Measurements from ENCODE around the gene BNIPL.
A peak's percentile ranks its signal among the peaks of the same experiment; 100 is the strongest.

The BNIPL gene

DNA sequence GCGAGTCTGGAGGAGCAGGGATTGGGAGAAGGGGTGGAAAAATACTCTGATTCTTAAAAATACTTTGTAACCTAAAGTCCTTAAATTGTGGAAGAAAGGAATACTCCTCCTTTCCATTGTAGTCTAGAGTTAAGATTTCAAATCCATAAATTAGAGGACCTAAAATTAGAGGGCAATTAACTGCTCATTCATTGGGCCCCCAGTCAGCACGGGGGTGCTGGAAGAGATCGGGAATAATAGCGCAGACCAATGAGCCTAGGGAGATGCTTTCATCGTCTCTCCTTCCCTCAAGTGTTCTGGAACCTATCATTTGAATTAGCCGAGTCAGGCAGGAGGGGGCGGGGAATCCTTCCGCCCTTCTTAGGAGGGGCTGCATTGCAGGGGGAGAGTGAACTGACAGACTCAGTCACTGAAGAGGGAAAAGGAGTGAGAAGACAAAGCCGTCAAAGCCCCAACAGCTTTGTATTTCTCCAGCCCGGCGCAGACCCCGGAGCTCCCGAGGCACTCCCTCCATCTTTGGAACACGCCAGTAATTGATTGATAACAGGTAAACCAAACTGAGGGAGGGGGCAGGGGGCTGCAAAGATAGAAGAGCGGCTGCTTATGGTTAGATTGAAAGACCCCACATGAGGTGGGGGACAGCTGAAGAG is 23.7 kb downstream of the BNIPL start, which contains the start of gene MLLT11:
Gene MLLT11, plus strand, starts transcription at position 391 of the 650 bp plus-strand sequence. CDS start 6,828 bp downstream, outside the sequence.
- DNase-seq: peak; percentile 89

DNA sequence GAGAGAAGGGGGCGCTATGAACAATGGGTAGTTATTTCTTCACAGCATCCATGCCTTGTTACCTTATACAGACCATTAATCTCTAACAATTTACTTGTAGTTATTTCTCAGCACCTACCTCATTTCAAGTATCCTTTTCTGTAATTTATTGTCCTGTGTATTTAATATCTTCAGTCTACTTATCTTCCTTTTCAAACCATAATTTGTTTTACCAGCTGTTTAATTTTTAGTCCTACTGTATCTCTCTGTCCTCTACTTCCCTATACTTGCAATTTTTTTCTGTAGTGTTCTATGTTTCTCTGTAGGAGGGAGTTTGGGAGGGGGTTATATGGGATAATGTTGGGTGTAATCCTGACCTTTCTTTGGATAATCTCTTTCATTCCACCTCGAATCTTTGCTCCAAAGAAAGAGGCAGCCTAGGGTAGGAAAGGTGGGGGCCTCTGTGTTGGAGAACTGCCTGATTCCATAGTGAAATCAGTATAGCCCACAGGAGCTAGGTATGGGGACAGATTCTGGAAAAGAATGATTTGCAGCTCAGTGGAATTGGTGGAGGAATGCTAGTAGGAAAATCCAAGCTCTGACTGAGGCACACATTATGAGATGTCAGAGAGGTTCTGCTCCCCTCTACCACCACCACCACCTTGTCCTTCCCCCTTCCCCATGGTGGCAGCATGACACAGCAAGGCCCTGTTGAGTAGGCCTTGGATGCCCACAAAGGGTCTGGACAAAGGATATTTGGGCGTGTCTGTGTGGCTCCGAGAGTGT is 24.5 kb downstream of the BNIPL start:
- peak; percentile 45 for DNase-seq

- no peak for DNase-seq
These were observed 25.3 kb downstream of the BNIPL start for GRCh38 chr1:151061704-151062103.

GRCh38 chr1:151062741-151063371 is 26.5 kb downstream of the BNIPL start:
- no peak for DNase-seq

DNA sequence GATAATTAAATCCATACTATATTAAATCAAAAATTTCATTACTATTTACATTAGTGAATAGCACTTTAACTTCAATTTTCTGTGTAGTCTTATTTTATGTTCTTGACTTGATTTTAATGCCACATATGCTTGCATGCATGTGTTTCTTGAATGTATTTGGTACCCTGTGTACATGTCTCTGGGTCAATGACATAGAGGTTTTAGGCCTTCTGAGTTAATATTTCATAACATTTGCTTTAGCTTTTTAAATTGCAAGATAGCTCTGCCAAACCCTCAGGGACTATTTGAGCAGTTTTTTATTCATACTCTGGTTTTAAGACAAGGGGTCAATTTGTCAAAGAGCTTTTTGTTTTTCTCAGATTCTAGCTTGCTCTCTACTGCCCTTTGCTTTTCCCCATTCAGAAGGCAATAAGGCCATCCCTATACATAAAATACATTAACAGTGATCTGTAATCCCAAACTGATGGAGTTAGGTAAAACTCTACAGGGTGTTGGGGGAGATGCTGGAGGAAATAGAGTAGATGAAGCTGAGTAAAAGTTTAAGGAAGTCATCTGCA is 28.8 kb downstream of the BNIPL start:
- DNase-seq: no peak

DNA sequence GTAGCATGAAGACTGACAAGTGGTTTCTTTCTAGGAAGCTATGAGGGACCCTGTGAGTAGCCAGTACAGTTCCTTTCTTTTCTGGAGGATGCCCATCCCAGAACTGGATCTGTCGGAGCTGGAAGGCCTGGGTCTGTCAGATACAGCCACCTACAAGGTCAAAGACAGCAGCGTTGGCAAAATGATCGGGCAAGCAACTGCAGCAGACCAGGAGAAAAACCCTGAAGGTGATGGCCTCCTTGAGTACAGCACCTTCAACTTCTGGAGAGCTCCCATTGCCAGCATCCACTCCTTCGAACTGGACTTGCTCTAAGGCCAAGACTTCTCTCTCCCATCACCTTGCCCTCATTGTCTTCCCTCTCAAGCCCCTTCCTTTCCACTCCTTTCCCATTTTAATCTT is 30.8 kb downstream of the BNIPL start:
- DNase-seq: no peak

DNA sequence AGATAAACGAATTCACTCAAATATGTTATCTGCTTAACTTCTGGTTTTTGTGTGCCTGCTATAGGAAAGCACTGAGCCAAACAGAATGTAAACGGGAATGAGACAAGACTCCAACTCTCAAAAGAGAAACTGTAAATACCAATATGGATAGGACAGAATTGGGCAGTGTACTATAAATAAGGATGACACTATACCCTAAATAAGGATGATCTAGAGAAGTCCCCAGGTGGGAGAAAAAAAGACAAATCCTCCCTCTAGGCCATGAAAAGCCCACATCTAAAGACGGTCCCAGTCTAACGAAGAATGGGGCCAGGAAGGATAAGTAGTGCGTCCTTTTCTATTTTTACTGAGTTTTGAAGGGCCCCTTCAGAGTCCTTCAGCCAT is 32.7 kb downstream of the BNIPL start:
- DNase-seq: peak; percentile 56

DNA sequence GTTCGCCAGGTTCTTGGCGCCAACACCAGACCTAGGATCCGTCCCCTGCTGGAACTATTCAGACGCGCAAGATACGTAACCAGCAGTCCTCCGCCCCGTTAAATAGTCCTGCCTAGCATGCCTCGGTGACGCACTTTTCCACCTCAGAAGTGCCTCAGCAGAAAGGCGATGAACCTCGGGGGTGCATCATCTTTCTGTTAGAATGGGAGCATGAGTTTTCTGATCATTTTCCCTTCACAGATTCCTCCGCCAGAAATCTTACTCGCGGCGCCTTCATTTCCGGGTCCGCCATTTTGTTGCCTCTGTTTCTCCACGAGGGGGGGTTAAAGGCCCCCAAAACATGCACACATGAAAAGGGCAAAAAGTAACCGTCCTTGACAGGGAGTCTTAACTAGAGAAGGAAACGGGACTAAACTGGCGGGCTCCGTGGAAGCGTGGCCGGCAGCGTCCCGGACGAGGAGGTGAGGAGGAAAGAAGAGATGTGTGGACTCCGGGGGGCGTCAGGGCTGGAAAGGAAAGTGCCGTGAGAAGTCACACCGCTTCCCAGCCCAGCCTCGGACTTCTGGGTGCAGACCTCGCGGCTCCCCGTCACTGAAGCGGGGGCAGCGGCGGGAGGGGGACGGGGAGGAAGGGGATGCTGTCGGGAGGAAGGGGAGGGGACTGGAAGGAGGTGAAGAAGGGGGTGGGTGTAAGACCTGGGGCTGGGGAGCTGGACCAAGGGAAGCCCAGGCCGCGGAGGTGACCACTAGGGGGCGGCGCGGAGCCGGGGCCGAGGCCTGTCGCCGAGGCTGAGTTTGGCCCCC is 34.3 kb downstream of the BNIPL start, which contains the start of gene GABPB2:
Gene GABPB2, plus strand, starts transcription at position 288 of the 803 bp plus-strand sequence. CDS start 17,429 bp downstream, outside the sequence.
- no peak for DNase-seq

- no peak for DNase-seq
These were observed 35.8 kb downstream of the BNIPL start for GRCh38 chr1:151072224-151072623.

- DNase-seq: no peak
These were observed 49.7 kb downstream of the BNIPL start for GRCh38 chr1:151085953-151086559.

Data from NCI-H510A treated with DMSO at 0.1 percent for 48 hours (cell line).